Right lobe of liver (tissue), 6 donors: ENCODE measurements around the gene PANK1. TPM values are rescaled to one million over a fixed set of nuclear protein-coding genes. Genes with fewer than 3 reads are reported as not detected.

Experiments used
- ATAC-seq, 4 donors: fragments of 200-7000 bp; cut with Tn5 transposase; one replicate each; pipeline ENCODE4 v1.9.1; 2020; ENCODE audit warnings: mild to moderate bottlenecking in 4 of 4, moderate library complexity in 4 of 4
- DNase-seq, 3 donors: peaks; one replicate each; pipeline ENCODE4 v3.0.0-alpha.2; 2020
- H3K27ac ChIP-seq, 3 donors: fragments of 200-600 bp; one replicate each; pipeline ENCODE4 v1.8.0; 2022
- H3K27me3 ChIP-seq, 2 donors: fragments of 200-600 bp; one replicate each; pipeline ENCODE4 v1.8.0; 2022
- H3K36me3 ChIP-seq, 4 donors: fragments of 200-600 bp; sonication (generic) in 1 of 4; one replicate each; pipeline versions ENCODE4 v1.5.1 to v1.8.0; 2017 to 2022; ENCODE audit warnings: control low read depth in 1 of 4
- H3K4me1 ChIP-seq, 4 donors: fragments of 200-600 bp; sonication (generic) in 1 of 4; one replicate each; pipeline versions ENCODE4 v1.5.1 to v1.8.0; 2017 to 2022; ENCODE audit warnings: control low read depth in 1 of 4
- H3K4me3 ChIP-seq, 3 donors: fragments of 200-600 bp; one replicate each; pipeline ENCODE4 v1.8.0; 2022
- H3K9me3 ChIP-seq, 4 donors: fragments of 200-600 bp; sonication (generic) in 1 of 4; one replicate each; pipeline versions ENCODE4 v1.5.1 to v1.8.0; 2017 to 2022; ENCODE audit warnings: control low read depth in 1 of 4
- POLR2A ChIP-seq: fragments of 450-650 bp; IDR thresholded peaks from one replicate; pipeline ENCODE4 v1.6.1; 2017; ENCODE audit warnings: antibody characterized with exemption, mild to moderate bottlenecking
- WGBS: methylation state at CpG from one replicate; pipeline ENCODE4 v1.1.6; 2018; ENCODE audit warnings: low coverage, low lambda C conversion rate; ENCODE audit not compliant: insufficient coverage; ENCODE audit errors: missing lambda C conversion rate; 5-methylcytosine and 5-hydroxymethylcytosine counted together
- intact Hi-C, 2 donors: fragments of 100-400 bp; cut with DNase I; formaldehyde crosslinking; loops; one replicate each; pipeline versions ENCODE4 v1.11.2 to v1.14.1; 2022
- total RNA-seq, 6 experiments: library from RNA; depleted of rRNA in 2 of 6; stranded (reverse); fragments of >200 nt in 2 of 6; fragmentation: NEBNext Ultra II Directional in 3 of 6; extraction: Animal tissue kit (Norgen Biotek cat#: 25700) in 3 of 6; gene quantifications; one replicate each; pipeline versions ENCODE4 v1.1.0 to v1.2.4, GENCODE V29; 2016 to 2023
- TF ChIP-seq, protein P1 (sequence below), 4 donors: fragments of 200-600 bp in 3 of 4; fragments of 450-650 bp in 1 of 4; IDR thresholded peaks; one replicate each; pipeline versions ENCODE4 v1.5.1 to v1.8.0; 2016 to 2022; ENCODE audit warnings: antibody characterized with exemption in 4 of 4, mild to moderate bottlenecking in 2 of 4
- donor health status: DM: no; HTN: yes; CAD: no.
- donor health status: DM: no; HTN: no; CAD: no.
- donor health status: DM: no; HTN: no; CAD: no.
- donor health status: DM: no; HTN: yes; CAD: no.
- donor health status: DM: no; HTN: yes; CAD: no.

The PANK1 gene
- total RNA-seq, 6 experiments from 2014 or later, result 13.3 to 71.0 (median 48.6) TPM

DNA sequence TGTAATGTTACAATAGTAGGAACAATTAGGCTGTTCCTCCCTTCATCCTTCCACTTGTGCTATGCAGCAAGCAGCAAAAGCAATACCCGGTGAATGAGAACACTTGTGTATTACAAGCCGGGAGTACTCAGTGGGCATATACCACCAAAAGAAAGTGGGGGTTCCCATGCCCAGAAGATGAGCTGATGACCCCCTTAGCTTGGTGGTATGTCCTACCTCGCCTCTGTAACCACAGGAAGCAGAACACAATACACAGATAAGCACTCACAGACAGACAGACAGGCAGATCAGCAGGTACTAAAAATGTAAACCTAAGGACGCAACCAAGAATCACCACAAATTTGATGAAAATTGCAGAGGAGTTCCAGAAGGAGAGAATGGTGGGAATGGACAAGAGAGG lies 40.9 kb upstream of the PANK1 start:
- no peak overlapping the region for H3K4me3 ChIP-seq
- H3K36me3 ChIP-seq, result no peaks in the 10 kb centered on the region
- 60% methylated on average over 4 of the region's 4 CpGs for WGBS
- DNase-seq (no peak), ATAC-seq (no peak)
- no peaks in the 10 kb centered on the region for H3K9me3 ChIP-seq
- H3K27me3 ChIP-seq, result no peaks in the 10 kb centered on the region
- TF ChIP-seq, protein P1, sequence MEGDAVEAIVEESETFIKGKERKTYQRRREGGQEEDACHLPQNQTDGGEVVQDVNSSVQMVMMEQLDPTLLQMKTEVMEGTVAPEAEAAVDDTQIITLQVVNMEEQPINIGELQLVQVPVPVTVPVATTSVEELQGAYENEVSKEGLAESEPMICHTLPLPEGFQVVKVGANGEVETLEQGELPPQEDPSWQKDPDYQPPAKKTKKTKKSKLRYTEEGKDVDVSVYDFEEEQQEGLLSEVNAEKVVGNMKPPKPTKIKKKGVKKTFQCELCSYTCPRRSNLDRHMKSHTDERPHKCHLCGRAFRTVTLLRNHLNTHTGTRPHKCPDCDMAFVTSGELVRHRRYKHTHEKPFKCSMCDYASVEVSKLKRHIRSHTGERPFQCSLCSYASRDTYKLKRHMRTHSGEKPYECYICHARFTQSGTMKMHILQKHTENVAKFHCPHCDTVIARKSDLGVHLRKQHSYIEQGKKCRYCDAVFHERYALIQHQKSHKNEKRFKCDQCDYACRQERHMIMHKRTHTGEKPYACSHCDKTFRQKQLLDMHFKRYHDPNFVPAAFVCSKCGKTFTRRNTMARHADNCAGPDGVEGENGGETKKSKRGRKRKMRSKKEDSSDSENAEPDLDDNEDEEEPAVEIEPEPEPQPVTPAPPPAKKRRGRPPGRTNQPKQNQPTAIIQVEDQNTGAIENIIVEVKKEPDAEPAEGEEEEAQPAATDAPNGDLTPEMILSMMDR (IDR thresholded peaks at IDR 0.05), result no peak
- TF ChIP-seq POLR2A, result no peak
- no peaks in the 10 kb centered on the region for H3K4me1 ChIP-seq
- no peak overlapping the region for H3K27ac ChIP-seq
- intact Hi-C loops, result no loop called here

DNA sequence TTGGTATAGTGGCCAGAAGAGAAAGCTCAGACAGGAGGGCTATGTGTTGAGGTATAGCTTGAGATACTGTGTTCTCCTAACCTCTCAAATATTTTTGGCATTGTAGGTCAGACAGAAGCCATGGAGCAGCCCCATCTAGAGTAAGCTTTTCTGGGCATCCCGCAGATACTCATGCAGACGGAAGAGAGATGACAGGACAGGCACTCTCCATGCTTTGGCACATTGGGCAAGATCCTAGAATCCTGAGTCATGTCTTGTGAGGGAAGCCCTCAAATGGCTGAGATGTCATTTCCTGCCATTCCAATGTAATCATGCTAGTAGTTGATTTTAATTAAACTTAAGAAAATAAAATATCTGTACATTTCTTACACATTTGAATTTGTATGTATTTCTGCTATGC lies 39.6 kb upstream of the PANK1 start:
- intact Hi-C loops, result no loop called here

DNA sequence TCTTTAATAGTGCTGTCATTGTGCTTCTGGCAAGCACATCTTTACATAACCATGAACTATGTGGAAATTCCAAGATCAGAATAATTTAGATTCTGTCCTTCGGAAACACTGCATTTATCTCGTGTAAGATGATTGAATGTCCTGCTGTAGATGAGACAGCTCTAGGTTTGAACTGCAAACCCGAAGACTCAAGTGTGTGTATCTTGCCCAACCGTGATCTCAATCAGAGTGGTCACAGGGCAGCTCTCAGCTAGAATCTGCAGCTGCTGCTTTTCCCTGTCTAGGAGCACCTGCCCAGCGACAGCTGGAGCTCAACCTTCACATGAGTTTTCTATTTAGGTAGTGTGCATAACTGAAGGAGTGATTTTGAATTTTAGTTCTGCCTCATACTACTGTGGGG lies 38.8 kb upstream of the PANK1 start:
- no peak for DNase-seq
- Histone ChIP-seq H3K27ac (no peak overlapping the region), H3K27me3 (no peaks in the 10 kb centered on the region), H3K36me3 (no peaks in the 10 kb centered on the region), H3K4me3 (no peak overlapping the region), H3K4me1 (no peaks in the 10 kb centered on the region), H3K9me3 (no peaks in the 10 kb centered on the region)
- 53% methylated on average over 5 of the region's 5 CpGs for WGBS
- ATAC-seq, result no peak
- no peak for TF ChIP-seq POLR2A
- TF ChIP-seq, protein P1 (IDR thresholded peaks at IDR 0.05), result no peak
- intact Hi-C loops, result no loop called here

More for the DNA sequence above, 39.6 kb upstream of the PANK1 start:
- Histone ChIP-seq H3K27me3 (no peaks in the 10 kb centered on the region), H3K9me3 (no peaks in the 10 kb centered on the region), H3K4me3 (no peak overlapping the region), H3K27ac (no peak overlapping the region), H3K36me3 (no peaks in the 10 kb centered on the region), H3K4me1 (no peaks in the 10 kb centered on the region)
- DNase-seq, result no peak
- ATAC-seq, result no peak
- WGBS, result 77% methylated on average over 2 of the region's 2 CpGs
- no peak for TF ChIP-seq POLR2A
- TF ChIP-seq, protein P1 (IDR thresholded peaks at IDR 0.05), result no peak

DNA sequence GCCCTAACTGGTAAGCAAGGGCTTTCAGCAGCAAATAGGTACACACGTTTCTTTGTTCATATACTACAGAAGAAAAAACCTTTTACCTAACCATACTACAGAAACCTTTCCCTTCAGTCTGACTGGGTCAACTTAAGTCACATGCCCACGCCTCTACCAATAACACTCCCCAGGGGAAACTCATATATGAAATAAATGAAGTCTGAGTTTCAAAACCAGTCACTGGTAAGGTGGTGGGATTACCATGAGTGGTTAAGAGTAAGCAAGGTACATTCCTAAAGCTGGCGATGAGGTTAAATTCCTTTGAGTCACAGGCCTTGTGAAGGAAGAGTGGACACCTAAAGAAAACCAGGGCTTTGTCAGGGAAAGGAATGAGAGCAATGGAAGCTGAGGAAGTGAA lies 34.9 kb upstream of the PANK1 start:
- Histone ChIP-seq H3K36me3 (no peaks in the 10 kb centered on the region), H3K27me3 (no peaks in the 10 kb centered on the region), H3K9me3 (no peaks in the 10 kb centered on the region), H3K4me3 (no peak overlapping the region), H3K27ac (no peak overlapping the region), H3K4me1 (no peaks in the 10 kb centered on the region)
- 82% methylated on average over 3 of the region's 3 CpGs for WGBS
- no peak for TF ChIP-seq POLR2A
- TF ChIP-seq, protein P1 (IDR thresholded peaks at IDR 0.05), result no peak
- no peak for ATAC-seq
- intact Hi-C loops, result no loop called here
- DNase-seq, result no peak

DNA sequence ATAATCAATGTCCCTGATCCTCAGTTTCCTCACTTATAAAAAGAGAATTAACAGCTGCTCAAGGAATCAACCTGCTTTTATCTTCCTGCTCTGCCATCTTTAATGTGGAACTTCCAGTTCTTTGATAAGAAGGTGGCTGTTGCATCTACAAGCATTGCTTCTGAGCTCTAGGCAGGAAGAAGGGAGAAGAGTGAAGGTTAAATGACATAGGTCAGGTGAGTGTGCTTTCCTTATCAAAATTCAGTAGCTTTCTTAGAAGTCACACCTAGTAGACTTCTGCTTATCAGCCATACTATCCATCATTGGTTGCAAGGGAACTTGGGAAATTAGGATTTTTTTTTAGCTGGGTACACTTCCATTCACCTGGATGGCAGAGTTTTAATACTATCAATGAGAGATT lies 32.3 kb upstream of the PANK1 start:
- DNase-seq (no peak), ATAC-seq (no peak)
- intact Hi-C loops, result no loop called here
- Histone ChIP-seq H3K36me3 (no peaks in the 10 kb centered on the region), H3K4me3 (no peak overlapping the region), H3K4me1 (no peaks in the 10 kb centered on the region), H3K27me3 (no peaks in the 10 kb centered on the region), H3K9me3 (no peaks in the 10 kb centered on the region), H3K27ac (no peak overlapping the region)
- TF ChIP-seq, protein P1 (IDR thresholded peaks at IDR 0.05), result no peak
- no peak for TF ChIP-seq POLR2A
